ENCODE measurements around the gene CDKN2C. TPM values are rescaled to one million over a fixed set of nuclear protein-coding genes. Genes with fewer than 3 reads are reported as not detected.
"Not testable (repeated sequence)": the region's sequence is repeated elsewhere in the genome, so short reads cannot be mapped to it uniquely, and the experiment has no call there.

The CDKN2C gene
- total RNA-seq, 2 experiments from 2014 or later: 53.1 to 56.1 TPM

DNA sequence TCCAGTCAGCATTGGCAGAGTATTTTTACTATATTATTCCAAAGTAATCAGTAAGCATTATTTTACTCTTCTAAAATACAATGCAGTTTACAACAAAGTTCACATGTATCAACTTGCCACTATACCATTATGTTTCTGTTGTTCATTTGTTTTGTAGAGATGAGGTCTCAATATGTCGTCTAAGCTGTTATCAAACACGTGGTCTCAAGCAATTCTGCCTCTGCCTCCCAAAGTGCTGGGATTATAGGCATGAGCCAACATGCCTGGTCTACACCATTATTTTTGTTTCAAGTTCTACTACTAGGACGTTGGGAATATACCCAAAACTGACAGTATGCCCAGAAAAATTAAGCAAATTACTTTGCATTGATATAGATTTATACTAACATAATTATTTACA lies 29.8 kb upstream of the CDKN2C start:
- ChIA-PET CTCF (interaction anchor here (1.2 to 1.6 kb wide), 2 partner anchors 11 to 19 kb away, joined by 3 to 7 read pairs; no protein-coding TSS in a partner anchor), POLR2A (interaction anchor here (1.0 kb wide), 1 partner anchor 20 kb away, joined by 5 read pairs; the partner anchor contains the start of gene FAF1)
- H3K36me3 Mint-ChIP-seq (ENCODE audit: low read depth): peaks cover 2% of the 10 kb centered on the region
- no peak overlapping the region for H3K27ac Mint-ChIP-seq
- peaks cover 12% of the 10 kb centered on the region for H3K4me1 Mint-ChIP-seq
- no peak overlapping the region for H3K4me3 Mint-ChIP-seq
- no peaks in the 10 kb centered on the region for H3K27me3 Mint-ChIP-seq
- DNase-seq: no peak
- H3K9me3 Mint-ChIP-seq: no peaks in the 10 kb centered on the region

DNA sequence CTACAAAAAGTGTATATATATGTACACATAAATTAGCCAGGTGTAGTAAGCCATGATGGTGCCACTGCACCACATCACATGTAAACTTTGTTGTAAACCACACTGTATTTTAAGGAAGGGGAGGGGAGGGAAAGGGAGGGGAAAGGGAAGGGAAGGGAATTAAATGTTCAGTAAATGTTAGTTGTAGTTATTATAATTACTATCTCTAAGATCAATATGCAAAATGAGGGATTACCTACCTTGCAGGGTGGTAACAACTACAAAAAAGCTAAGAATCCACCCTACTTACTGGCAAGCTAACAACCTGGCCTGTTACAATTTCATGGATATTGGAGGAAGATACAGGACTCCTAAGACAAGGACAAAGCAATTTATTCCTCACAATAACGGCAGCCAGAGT lies 27.7 kb upstream of the CDKN2C start:
- Mint-ChIP-seq H3K9me3 (no peaks in the 10 kb centered on the region), H3K36me3 (ENCODE audit: low read depth) (peaks cover 2% of the 10 kb centered on the region), H3K27ac (no peak overlapping the region), H3K4me1 (peaks cover 8% of the 10 kb centered on the region), H3K27me3 (no peaks in the 10 kb centered on the region), H3K4me3 (no peak overlapping the region)
- ChIA-PET POLR2A (no interaction called here), CTCF (no interaction called here)
- no peak for DNase-seq

- Mint-ChIP-seq H3K27me3 (no peaks in the 10 kb centered on the region), H3K36me3 (ENCODE audit: low read depth) (peaks cover 15% of the 10 kb centered on the region), H3K27ac (no peak overlapping the region), H3K9me3 (no peaks in the 10 kb centered on the region), H3K4me3 (no peak overlapping the region), H3K4me1 (peaks cover 3% of the 10 kb centered on the region)
- ChIA-PET CTCF (interaction anchor here (0.6 to 1.4 kb wide), 3 partner anchors 18 to 1136 kb away, joined by 4 read pairs; no protein-coding TSS in a partner anchor), POLR2A (interaction anchor here (1.0 kb wide), 1 partner anchor 20 kb away, joined by 3 read pairs; no protein-coding TSS in a partner anchor)
- DNase-seq: no peak
Observed at GRCh38 chr1:50949286-50949982, 20.6 kb upstream of the CDKN2C start.

DNA sequence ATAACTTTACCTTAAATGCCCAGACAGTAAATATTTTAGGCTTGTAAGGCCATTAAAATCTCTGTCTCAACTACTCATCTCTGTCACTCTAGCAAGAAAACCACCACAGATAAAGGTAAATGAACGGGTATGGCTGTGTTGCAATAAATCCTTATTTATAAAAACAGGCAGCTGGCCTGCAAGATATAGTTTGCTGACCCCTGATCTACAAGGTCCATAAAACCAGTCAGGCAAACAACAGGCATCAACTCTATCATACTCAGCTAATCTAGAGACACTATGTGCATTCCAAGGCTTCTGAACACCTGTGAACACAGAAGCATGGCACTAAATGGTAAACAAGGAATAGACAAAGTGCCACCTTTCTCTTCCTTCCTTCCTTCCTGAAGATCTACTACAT lies 19.6 kb upstream of the CDKN2C start:
- ChIA-PET CTCF (interaction anchor here (1.3 to 1.4 kb wide), 2 partner anchors 18 to 20 kb away, joined by 4 read pairs; no protein-coding TSS in a partner anchor), POLR2A (interaction anchor here (1.4 kb wide), 1 partner anchor 10 kb away, joined by 5 read pairs; the partner anchor contains the start of gene FAF1)
- Mint-ChIP-seq H3K27me3 (no peaks in the 10 kb centered on the region), H3K36me3 (ENCODE audit: low read depth) (peaks cover 15% of the 10 kb centered on the region), H3K4me3 (no peak overlapping the region), H3K27ac (no peak overlapping the region), H3K4me1 (peaks cover 3% of the 10 kb centered on the region), H3K9me3 (no peaks in the 10 kb centered on the region)
- DNase-seq: no peak

DNA sequence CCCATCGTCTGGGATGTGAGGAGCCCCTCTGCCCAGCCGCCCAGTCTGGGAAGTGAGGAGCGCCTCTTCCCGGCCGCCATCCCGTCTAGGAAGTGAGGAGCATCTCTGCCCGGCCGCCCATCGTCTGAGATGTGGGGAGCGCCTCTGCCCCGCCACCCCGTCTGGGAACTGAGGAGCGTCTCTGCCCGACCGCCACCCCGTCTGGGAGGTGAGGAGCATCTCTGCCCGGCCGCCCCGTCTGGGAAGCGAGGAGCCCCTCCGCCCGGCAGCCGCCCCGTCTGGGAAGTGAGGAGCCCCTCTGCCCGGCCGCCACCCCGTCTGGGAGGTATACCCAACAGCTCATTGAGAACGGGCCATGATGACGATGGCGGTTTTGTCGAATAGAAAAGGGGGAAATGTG lies 17.5 kb upstream of the CDKN2C start:
- H3K4me3 Mint-ChIP-seq, POLR2A ChIA-PET, H3K9me3 Mint-ChIP-seq, CTCF ChIA-PET, H3K4me1 Mint-ChIP-seq, DNase-seq, H3K27ac Mint-ChIP-seq, H3K27me3 Mint-ChIP-seq: not testable (repeated sequence)
- peaks cover 15% of the 10 kb centered on the region for H3K36me3 Mint-ChIP-seq (ENCODE audit: low read depth)

GRCh38 chr1:50955116-50955515 lies 14.9 kb upstream of the CDKN2C start:
- no peaks in the 10 kb centered on the region for H3K27me3 Mint-ChIP-seq
- H3K4me1 Mint-ChIP-seq: peaks cover 12% of the 10 kb centered on the region
- peaks cover 17% of the 10 kb centered on the region for H3K36me3 Mint-ChIP-seq (ENCODE audit: low read depth)
- ChIA-PET POLR2A (no interaction called here), CTCF (no interaction called here)
- H3K4me3 Mint-ChIP-seq: no peak overlapping the region
- no peak overlapping the region for H3K27ac Mint-ChIP-seq
- no peak for DNase-seq
- H3K9me3 Mint-ChIP-seq: no peaks in the 10 kb centered on the region

DNA sequence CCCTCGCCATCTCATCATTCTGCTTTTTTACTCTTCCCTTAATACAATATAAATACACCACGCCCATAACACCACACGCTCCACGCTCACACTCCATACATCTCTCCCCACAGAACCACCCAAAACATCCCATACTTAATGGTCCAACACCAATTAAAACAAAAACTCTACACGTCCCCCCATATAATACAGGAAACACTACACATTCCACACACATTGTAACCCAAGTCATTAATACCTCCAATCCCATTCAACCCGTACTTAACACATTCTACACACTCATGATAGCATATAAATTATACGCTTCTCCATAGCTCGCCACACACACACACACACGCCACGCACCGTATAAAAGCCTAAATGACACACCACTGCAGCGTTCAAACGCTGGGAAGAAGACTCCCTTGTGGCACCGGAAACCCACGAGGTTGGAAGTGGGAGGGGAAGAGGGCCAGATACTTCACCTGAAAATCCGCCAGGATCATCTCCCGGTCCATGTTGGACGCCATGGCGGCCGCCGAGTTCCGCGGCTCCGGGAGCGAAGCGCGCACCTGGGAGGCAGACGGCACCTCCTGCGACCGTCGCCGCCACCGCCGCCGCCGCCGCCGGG lies 10.6 kb upstream of the CDKN2C start:
- Mint-ChIP-seq H3K27ac (peak overlapping the region; percentile 81), H3K27me3 (peaks cover 3% of the 10 kb centered on the region), H3K9me3 (no peaks in the 10 kb centered on the region), H3K4me3 (peak overlapping the region; percentile 88), H3K36me3 (ENCODE audit: low read depth) (peaks cover 5% of the 10 kb centered on the region), H3K4me1 (peaks cover 21% of the 10 kb centered on the region)
- ChIA-PET CTCF (interaction anchor here (0.8 to 4.2 kb wide), 7 partner anchors 10 to 86 kb away, joined by 3 to 30 read pairs (median 5); partner anchors contain the start of gene CDKN2C), POLR2A (interaction anchor here (3.5 to 3.8 kb wide), 2 partner anchors 10 to 18 kb away, joined by 53 to 150 read pairs; partner anchors contain the start of gene CDKN2C)
- no peak for DNase-seq

DNA sequence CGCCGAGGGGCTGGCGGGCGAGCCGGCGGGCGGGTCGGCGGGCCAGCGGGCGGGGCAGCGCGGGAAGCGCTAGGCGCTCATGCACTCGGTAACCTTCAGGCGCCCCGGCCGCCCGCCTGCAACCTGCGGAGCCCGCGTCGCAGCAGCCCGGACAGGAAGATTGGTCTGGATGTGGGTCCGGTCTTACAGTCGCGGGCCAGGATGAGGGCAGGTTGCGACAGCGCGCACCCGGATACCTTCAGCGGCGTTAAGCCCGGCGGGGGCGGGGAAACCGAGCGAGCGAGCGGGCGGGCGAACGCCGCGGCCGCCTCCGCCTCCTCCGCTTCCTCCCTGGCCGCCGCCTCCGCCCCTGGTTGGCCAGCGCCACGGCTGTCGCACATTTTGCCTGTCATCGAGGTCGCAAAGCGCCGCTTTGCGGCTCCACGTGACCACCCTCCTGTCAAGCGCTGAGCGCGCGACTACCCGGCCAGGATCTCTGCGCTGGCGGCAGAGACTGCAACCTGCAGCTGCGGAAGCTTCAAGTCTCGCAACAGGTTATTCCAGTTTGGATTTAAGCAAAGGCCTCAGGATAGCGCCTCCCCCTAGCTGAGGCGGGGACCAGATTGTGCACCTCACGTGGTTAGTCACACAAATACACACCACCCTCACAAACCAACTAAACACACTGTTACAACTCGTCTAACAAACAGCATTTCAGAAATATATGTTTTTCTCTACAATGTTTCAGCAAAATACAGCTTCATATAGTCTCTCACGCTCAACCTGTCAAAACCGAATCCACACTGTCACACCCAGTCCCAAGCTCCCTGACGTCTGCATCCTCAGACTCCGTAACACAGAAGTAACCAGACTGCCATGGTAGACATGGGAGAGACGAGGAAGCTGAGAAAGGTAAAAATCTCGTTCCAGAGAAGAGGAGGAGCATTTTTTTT lies 9.9 kb upstream of the CDKN2C start, which contains the start of gene FAF1:
TSS of gene FAF1 (minus strand) at position 355 of the 932 bp plus-strand sequence. CDS start 456 bp downstream, outside the sequence.
- peak within 1 kb of the TSS; percentile 90 for H3K27ac Mint-ChIP-seq
- peaks cover 21% of the 10 kb centered on the region for H3K4me1 Mint-ChIP-seq
- H3K9me3 Mint-ChIP-seq: no peaks in the 10 kb centered on the region
- peaks cover 5% of the 10 kb centered on the region for H3K36me3 Mint-ChIP-seq (ENCODE audit: low read depth)
- peaks cover 3% of the 10 kb centered on the region for H3K27me3 Mint-ChIP-seq
- ChIA-PET POLR2A (interaction anchor here (0.8 to 3.8 kb wide), 8 partner anchors 9 to 307 kb away, joined by 3 to 150 read pairs (median 6); partner anchors contain the start of gene CDKN2C), CTCF (interaction anchor here (0.6 to 4.2 kb wide), 9 partner anchors 9 to 337 kb away, joined by 3 to 30 read pairs (median 5); partner anchors contain the start of gene CDKN2C)
- peak; percentile 99 for DNase-seq
- H3K4me3 Mint-ChIP-seq: peak within 1 kb of the TSS; percentile 88

- DNase-seq: no peak
- H3K27ac Mint-ChIP-seq: no peak overlapping the region
- CTCF ChIA-PET: no interaction called here
- peaks cover 18% of the 10 kb centered on the region for H3K4me1 Mint-ChIP-seq
- no peaks in the 10 kb centered on the region for H3K9me3 Mint-ChIP-seq
- no peak overlapping the region for H3K4me3 Mint-ChIP-seq
- H3K36me3 Mint-ChIP-seq (ENCODE audit: low read depth): peaks cover 10% of the 10 kb centered on the region
- POLR2A ChIA-PET: interaction anchor here (0.8 kb wide), 1 partner anchor 12 kb away, joined by 3 read pairs; no protein-coding TSS in a partner anchor
- peaks cover 8% of the 10 kb centered on the region for H3K27me3 Mint-ChIP-seq
Observed at GRCh38 chr1:50964863-50965262, 5.2 kb upstream of the CDKN2C start.

- H3K9me3 Mint-ChIP-seq: no peaks in the 10 kb centered on the region
- peaks cover 25% of the 10 kb centered on the region for H3K36me3 Mint-ChIP-seq (ENCODE audit: low read depth)
- H3K4me1 Mint-ChIP-seq: peaks cover 25% of the 10 kb centered on the region
- ChIA-PET POLR2A (interaction anchor here (1.4 to 3.5 kb wide), 2 partner anchors 10 to 11 kb away, joined by 5 to 125 read pairs; no protein-coding TSS in a partner anchor), CTCF (interaction anchor here (3.7 kb wide), 1 partner anchor 12 kb away, joined by 25 read pairs; no protein-coding TSS in a partner anchor)
- H3K4me3 Mint-ChIP-seq: no peak overlapping the region
- no peak overlapping the region for H3K27ac Mint-ChIP-seq
- H3K27me3 Mint-ChIP-seq: peaks cover 15% of the 10 kb centered on the region
- DNase-seq: no peak
Observed at GRCh38 chr1:50966991-50967390, 3.1 kb upstream of the CDKN2C start.

DNA sequence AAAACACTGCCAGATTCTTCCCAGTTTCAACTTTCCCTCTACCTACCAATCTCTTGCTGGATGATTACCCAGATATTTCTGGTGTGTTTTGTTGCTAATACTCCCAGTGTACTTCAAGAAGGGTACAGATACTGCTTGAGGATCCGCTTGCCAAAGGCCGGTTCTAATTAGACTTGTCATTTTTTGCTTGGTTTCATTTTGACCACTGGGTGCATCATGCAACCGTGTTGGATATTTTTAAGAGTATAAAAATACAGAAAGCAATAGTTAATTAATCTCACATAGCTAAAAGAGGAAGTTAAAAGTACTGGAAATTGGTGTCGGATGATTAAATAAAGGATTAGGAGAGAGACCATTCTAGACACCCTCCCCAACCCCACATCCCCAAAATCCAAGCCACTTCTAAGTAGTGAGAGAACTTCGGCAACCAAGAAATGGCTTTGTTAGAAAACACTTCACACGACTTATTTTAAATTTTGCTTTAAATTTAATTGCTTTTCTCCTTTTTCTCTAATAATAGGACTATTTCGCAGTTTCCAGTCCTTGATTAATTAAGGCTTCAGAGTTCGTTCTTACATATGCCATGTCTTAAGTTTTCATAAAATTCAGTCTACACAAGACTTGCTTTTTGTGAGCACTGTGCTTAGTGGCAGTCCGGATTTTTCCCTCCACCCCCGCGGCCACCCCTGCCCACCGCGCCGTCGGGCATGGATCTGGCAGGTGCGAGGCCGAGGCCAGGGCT lies 2.5 kb upstream of the CDKN2C start:
- H3K4me1 Mint-ChIP-seq: peaks cover 27% of the 10 kb centered on the region
- peaks cover 27% of the 10 kb centered on the region for H3K36me3 Mint-ChIP-seq (ENCODE audit: low read depth)
- H3K9me3 Mint-ChIP-seq: no peaks in the 10 kb centered on the region
- CTCF ChIA-PET: interaction anchor here (0.9 to 3.7 kb wide), 5 partner anchors 7 to 193 kb away, joined by 3 to 30 read pairs (median 12); partner anchors contain the start of gene FAF1
- no peak for DNase-seq
- H3K27ac Mint-ChIP-seq: peak overlapping the region; percentile 99
- peak overlapping the region; percentile 90 for H3K4me3 Mint-ChIP-seq
- POLR2A ChIA-PET: interaction anchor here (0.9 to 4.2 kb wide), 9 partner anchors 8 to 762 kb away, joined by 3 to 150 read pairs (median 4); partner anchors contain the start of genes EPS15 and FAF1
- peaks cover 15% of the 10 kb centered on the region for H3K27me3 Mint-ChIP-seq
